ENCODE data around the gene GAB4. TPM values are rescaled to one million over a fixed set of nuclear protein-coding genes. Genes with fewer than 3 reads are reported as not detected.

The GAB4 gene
- total and polyA plus RNA-seq, 2 donors (not counting 3 experiments of a cell fraction or from before 2014, with no cell fraction given): not detected

- Histone ChIP-seq H3K4me3 (replicated peaks in 1 of 3; ENCODE audit: insufficient read depth in 1 of 3, low read depth in 1 of 3, low read length in 3 of 3) (no peak overlapping the region), H3K27me3 (ENCODE audit: control insufficient read depth in 2 of 2, insufficient read depth in 2 of 2, low read length in 2 of 2) (no peaks in the 10 kb centered on the region), H2AFZ (ENCODE audit: low read depth, low read length) (no peak overlapping the region), H3K36me3 (ENCODE audit: control insufficient read depth in 2 of 2, extremely low read depth in 1 of 2, insufficient read depth in 2 of 2, low read length in 2 of 2) (no peaks in the 10 kb centered on the region), H3K79me2 (ENCODE audit: control insufficient read depth, insufficient read depth, low read length) (no peaks in the 10 kb centered on the region), H3K9me1 (replicated peaks; ENCODE audit: control insufficient read depth, extremely low read depth, insufficient read depth, low read length) (no peaks in the 10 kb centered on the region), H3K27ac (ENCODE audit: insufficient read depth, low read depth, low read length) (no peak overlapping the region), H3K4me2 (ENCODE audit: insufficient read depth, low read length) (no peak overlapping the region), H4K20me1 (replicated peaks; ENCODE audit: control insufficient read depth, extremely low read depth, insufficient read depth, low read length) (no peaks in the 10 kb centered on the region), H3K9me3 (replicated peaks; ENCODE audit: control insufficient read depth, insufficient read depth, low read length) (peaks cover 2% of the 10 kb centered on the region), H3K9ac (replicated peaks; ENCODE audit: extremely low read depth, insufficient read depth, low read length) (no peak overlapping the region), H3K4me1 (ENCODE audit: control insufficient read depth, extremely low read depth, insufficient read depth, low read length) (no peaks in the 10 kb centered on the region)
- intact Hi-C loops (cut with micrococcal nuclease) (no loop called here), dilution Hi-C loops (cut with MboI; ENCODE audit: extremely low pct_ligation_motif_present, low sequenced_read_pairs) (no loop called here)
- DNase-seq (ENCODE audit: low read depth, low spot score) (no peak), FAIRE-seq (no peak)
- TF ChIP-seq MYC (IDR thresholded peaks at IDR 0.05; ENCODE audit: low read depth, low read length) (no peak), FOS (IDR thresholded peaks at IDR 0.05; ENCODE audit: borderline replicate concordance, insufficient read depth, low read length) (no peak), MAX (IDR thresholded peaks at IDR 0.05; ENCODE audit: insufficient read depth, insufficient read length) (no peak), POLR2A (IDR thresholded peaks at IDR 0.05; ENCODE audit: low read depth, low read length) (no peak), POLR2AphosphoS5 (IDR thresholded peaks at IDR 0.05; ENCODE audit: insufficient read depth, low read depth, low read length) (no peak), GATA2 (IDR thresholded peaks at IDR 0.05; ENCODE audit: insufficient read depth, insufficient read length, low read depth, low read length) (no peak), JUN (IDR thresholded peaks at IDR 0.05; ENCODE audit: borderline replicate concordance, insufficient read depth, insufficient read length, low read depth) (no peak), CTCF (IDR thresholded peaks at IDR 0.05; ENCODE audit: extremely low read depth in 1 of 2, insufficient read depth in 1 of 2, low read depth in 1 of 2, low read length in 2 of 2) (no peak), EZH2 (IDR thresholded peaks at IDR 0.05; ENCODE audit: borderline replicate concordance, low read depth, low read length, severe bottlenecking) (no peak)
- ChIA-PET CTCF (no interaction called here), POLR2A (no interaction called here)
- BruUV-seq (replicated peaks): no TSS peak
These were observed 45.5 kb downstream of the GAB4 start for GRCh38 chr22:16962501-16962900.
